ENCODE results near the gene FBN2. TPM values are rescaled to one million over a fixed set of nuclear protein-coding genes. Genes with fewer than 3 reads are reported as not detected.

The FBN2 gene
- total RNA-seq, 1 experiment from 2014 or later: 0.42 TPM

GRCh38 chr5:128534726-128535125 lies 3.3 kb downstream of the FBN2 start:
- Histone ChIP-seq H4K20me1 (ENCODE audit: insufficient read depth) (no peaks in the 10 kb centered on the region), H3K4me3 (replicated peaks in 1 of 2; ENCODE audit: low read depth in 1 of 2, low read length in 2 of 2) (no peak overlapping the region), H3K9me2 (ENCODE audit: insufficient read depth) (no peaks in the 10 kb centered on the region), H3K36me3 (ENCODE audit: control insufficient read depth in 1 of 2, insufficient read depth in 2 of 2, low read length in 2 of 2) (no peaks in the 10 kb centered on the region), H3K27ac (ENCODE audit: low read depth, low read length) (no peak overlapping the region), H3K9me3 (ENCODE audit: control insufficient read depth in 1 of 2, insufficient read depth in 1 of 2, low read depth in 1 of 2, low read length in 2 of 2) (no peaks in the 10 kb centered on the region), H3K27me3 (ENCODE audit: insufficient read depth, low read length) (no peaks in the 10 kb centered on the region), H3K79me2 (ENCODE audit: insufficient read depth, low read length) (no peaks in the 10 kb centered on the region), H3K9ac (ENCODE audit: low read length) (no peak overlapping the region), H3K4me2 (ENCODE audit: low read length) (no peak overlapping the region), H3K4me1 (ENCODE audit: control insufficient read depth in 1 of 2, insufficient read depth in 2 of 2, low read length in 2 of 2) (no peaks in the 10 kb centered on the region), H2AFZ (ENCODE audit: low read depth, low read length, poor library complexity, severe bottlenecking) (no peak overlapping the region)
- no peak for ATAC-seq
- intact Hi-C loops (cut with micrococcal nuclease): no loop called here
- ChIA-PET RAD21 (ENCODE audit: low non-redundant PET in 1 of 2, low total read pairs in 2 of 2, uncharacterized antibody in 2 of 2, unreplicated experiment in 2 of 2) (no interaction called here), POLR2A (no interaction called here), CTCF (no interaction called here)
- no peak for TF ChIP-seq SIN3A (IDR thresholded peaks at IDR 0.05; ENCODE audit: low read depth)
- no peak for TF ChIP-seq FOSL1 (IDR thresholded peaks at IDR 0.05; ENCODE audit: low read depth)
- no peak for TF ChIP-seq EZH2phosphoT487 (IDR thresholded peaks at IDR 0.05; ENCODE audit: borderline replicate concordance)
- TF ChIP-seq SRF (IDR thresholded peaks at IDR 0.05; ENCODE audit: low read depth): no peak
- no peak for TF ChIP-seq ZNF274 (IDR thresholded peaks at IDR 0.05; ENCODE audit: low read depth, low read length)
- TF ChIP-seq CBX3 (IDR thresholded peaks at IDR 0.05; ENCODE audit: low read depth): no peak
- no peak for TF ChIP-seq YY1 (IDR thresholded peaks at IDR 0.05; ENCODE audit: extremely low read depth, insufficient replicate concordance, low read depth, low read length)
- TF ChIP-seq EZH2 (IDR thresholded peaks at IDR 0.05): no peak
- no peak for TF ChIP-seq CEBPB (IDR thresholded peaks at IDR 0.05; ENCODE audit: low read depth)
- TF ChIP-seq, protein P1, sequence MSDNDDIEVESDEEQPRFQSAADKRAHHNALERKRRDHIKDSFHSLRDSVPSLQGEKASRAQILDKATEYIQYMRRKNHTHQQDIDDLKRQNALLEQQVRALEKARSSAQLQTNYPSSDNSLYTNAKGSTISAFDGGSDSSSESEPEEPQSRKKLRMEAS (IDR thresholded peaks at IDR 0.05): no peak
- TF ChIP-seq, protein P2, sequence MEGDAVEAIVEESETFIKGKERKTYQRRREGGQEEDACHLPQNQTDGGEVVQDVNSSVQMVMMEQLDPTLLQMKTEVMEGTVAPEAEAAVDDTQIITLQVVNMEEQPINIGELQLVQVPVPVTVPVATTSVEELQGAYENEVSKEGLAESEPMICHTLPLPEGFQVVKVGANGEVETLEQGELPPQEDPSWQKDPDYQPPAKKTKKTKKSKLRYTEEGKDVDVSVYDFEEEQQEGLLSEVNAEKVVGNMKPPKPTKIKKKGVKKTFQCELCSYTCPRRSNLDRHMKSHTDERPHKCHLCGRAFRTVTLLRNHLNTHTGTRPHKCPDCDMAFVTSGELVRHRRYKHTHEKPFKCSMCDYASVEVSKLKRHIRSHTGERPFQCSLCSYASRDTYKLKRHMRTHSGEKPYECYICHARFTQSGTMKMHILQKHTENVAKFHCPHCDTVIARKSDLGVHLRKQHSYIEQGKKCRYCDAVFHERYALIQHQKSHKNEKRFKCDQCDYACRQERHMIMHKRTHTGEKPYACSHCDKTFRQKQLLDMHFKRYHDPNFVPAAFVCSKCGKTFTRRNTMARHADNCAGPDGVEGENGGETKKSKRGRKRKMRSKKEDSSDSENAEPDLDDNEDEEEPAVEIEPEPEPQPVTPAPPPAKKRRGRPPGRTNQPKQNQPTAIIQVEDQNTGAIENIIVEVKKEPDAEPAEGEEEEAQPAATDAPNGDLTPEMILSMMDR (IDR thresholded peaks at IDR 0.05 in 2 of 3, conservative IDR thresholded peaks at IDR 0.05 in 1 of 3; ENCODE audit: borderline replicate concordance in 1 of 3, insufficient read depth in 1 of 3, low read depth in 2 of 3, low read length in 2 of 3): no peak
- TF ChIP-seq ZBTB33 (IDR thresholded peaks at IDR 0.05; ENCODE audit: extremely low read depth, insufficient replicate concordance, low read length): no peak
- no peak for TF ChIP-seq REST (IDR thresholded peaks at IDR 0.05; ENCODE audit: low read depth)
- TF ChIP-seq EGR1 (IDR thresholded peaks at IDR 0.05; ENCODE audit: low read depth): no peak
- no peak for TF ChIP-seq SP1 (IDR thresholded peaks at IDR 0.05; ENCODE audit: low read depth)
- TF ChIP-seq, protein P3, sequence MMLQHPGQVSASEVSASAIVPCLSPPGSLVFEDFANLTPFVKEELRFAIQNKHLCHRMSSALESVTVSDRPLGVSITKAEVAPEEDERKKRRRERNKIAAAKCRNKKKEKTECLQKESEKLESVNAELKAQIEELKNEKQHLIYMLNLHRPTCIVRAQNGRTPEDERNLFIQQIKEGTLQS (IDR thresholded peaks at IDR 0.05): no peak
- no peak for TF ChIP-seq RAD21 (IDR thresholded peaks at IDR 0.05; ENCODE audit: low read depth)
- TF ChIP-seq ZFX (IDR thresholded peaks at IDR 0.05): no peak
- BruUV-seq (replicated peaks): no TSS peak
- DNase-seq (ENCODE audit: low read depth, low spot score): no peak
